GM19238 (cell line): ENCODE results near the gene PCDH15.
"Not testable (repeated sequence)": the region's sequence is repeated elsewhere in the genome, so short reads cannot be mapped to it uniquely, and the experiment has no call there.

Source experiments
- DNase-seq: peaks from one replicate; pipeline ENCODE4 v3.0.0; 2011; ENCODE audit warnings: low spot score; ENCODE audit not compliant: insufficient read length

Gene PCDH15

DNA sequence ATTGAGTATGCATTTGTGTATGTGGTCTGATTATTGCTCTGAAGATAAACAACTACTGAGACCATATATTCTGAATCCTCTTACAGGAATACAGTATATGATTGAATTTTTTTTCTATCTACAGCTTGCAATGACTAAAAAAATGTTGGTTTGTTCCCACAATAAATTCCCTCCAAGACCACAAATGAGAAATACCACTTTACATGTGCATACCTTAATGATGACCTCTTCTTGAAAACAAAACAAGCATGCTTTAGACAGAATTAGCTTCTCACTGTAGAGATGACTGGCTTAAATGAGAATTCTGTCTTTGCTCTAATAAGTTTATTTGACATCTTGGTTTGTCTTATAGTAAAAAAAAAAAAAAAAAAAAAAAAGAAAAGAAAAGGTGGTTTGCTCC is 241.5 kb downstream of the PCDH15 start:
- DNase-seq, result no peak

DNA sequence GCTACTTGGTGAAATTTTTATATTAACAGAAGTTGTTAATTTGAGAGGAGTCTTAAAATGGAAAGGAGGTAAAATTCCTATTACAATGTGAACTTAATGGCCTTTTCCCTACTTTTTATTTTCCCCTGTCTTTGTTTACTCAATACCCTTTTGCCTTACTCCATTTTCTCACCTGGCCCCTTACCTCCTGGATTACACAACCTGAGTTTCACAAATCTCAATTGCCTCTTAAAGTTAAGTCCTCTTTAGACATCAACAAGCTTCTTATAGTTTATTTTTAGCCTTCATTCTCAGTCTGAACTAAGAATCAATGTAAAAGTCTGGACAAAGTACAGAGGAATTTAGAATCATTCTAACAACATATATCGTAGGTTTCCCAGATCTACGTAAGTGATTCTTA is 247.0 kb downstream of the PCDH15 start:
- no peak for DNase-seq

GRCh38 chr10:54550016-54550415 is 251.0 kb downstream of the PCDH15 start:
- DNase-seq, result no peak

- DNase-seq, result no peak
Measured at GRCh38 chr10:54531296-54531695, 269.7 kb downstream of the PCDH15 start.

DNA sequence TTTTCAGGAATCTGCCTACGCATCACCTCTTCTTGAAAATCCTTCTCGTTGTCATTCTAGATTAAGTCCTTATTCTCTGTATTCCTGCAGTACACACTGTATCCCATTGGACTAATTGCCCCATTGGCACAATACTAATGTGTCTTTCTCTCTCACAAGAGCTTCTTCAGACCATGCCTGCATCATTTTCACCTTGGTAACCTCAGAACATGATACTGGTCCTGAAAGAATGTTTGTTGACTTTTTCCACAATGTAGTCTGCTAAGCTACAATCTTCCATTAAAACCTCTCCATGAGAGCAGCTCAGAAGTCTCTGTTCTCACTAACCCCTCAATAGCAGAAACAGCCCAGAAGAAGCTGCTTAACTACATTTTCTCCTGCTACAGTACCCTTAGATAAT is 270.7 kb downstream of the PCDH15 start:
- DNase-seq, result no peak

DNA sequence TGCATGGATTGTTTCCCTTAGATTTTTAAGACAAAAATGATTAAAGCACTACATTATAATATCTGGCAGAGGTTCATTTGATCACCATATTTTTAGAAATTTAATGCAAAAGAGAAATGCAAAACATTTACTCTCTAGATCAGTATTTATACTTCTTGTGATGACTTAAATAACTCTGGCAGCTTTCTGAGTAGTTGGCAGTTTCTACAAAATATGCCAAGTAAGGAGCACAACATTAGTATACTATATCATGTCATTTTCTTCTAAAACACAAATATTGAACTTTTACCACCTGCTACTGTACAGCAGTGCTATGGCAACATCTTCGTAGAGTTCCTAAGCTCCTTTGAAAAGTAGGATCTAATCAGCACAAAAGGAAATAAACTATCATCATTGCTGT is 275.2 kb downstream of the PCDH15 start:
- DNase-seq, result no peak

DNA sequence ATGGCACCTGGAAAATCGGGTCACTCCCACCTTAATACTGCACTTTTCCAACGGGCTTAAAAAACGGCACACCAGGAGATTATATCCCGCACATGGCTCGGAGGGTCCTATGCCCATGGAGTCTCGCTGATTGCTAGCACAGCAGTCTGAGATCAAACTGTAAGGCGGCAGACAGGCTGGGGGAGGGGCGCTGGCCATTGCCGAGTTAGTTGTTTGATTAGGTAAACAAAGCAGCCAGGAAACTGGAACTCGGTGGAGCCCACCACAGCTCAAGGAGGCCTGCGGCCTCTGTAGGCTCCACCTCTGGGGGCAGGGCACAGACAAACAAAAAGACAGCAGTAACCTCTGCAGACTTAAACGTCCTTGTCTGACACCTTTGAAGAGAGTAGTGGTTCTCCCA is 285.8 kb downstream of the PCDH15 start:
- not testable (repeated sequence) for DNase-seq

DNA sequence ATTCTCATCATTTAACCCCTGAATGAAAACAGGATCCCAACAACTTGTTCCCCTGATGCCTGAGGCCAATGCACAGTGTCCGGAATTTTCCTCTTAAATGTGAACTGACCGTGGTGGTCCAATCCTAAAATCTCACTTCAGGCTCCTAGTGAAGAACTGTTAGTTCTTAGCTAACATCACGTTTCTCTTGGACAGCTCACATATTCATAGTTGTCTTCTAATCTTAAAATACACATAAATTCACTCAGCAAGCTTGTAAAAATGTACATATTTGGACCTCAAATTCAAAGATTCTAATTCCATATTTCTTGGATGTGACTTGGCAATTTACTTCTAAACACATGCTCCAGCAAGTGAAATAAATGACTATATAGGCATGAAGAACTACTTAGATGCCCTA is 297.2 kb downstream of the PCDH15 start:
- DNase-seq, result no peak

GRCh38 chr10:54501929-54502328 is 299.1 kb downstream of the PCDH15 start:
- DNase-seq, result no peak

GRCh38 chr10:54496852-54497251 is 304.2 kb downstream of the PCDH15 start:
- no peak for DNase-seq

DNA sequence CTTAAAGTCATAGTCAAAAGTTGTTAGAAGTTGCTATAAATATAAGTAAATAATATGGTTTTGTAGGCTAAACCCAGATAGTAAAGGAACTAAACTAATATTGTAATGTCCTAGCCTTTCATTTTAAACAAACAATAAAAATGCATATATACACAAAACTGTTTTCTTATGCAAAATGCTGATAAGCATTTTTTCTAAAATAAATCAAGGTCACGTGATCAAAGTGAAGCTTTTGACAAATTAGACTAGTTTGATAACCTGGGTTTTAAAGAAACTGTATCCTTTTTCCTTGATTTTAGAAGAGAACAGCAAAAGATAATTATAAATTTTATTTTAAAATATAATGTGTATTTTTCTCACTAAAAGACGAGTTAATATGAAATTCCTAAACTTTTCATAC is 313.3 kb downstream of the PCDH15 start:
- DNase-seq, result no peak

DNA sequence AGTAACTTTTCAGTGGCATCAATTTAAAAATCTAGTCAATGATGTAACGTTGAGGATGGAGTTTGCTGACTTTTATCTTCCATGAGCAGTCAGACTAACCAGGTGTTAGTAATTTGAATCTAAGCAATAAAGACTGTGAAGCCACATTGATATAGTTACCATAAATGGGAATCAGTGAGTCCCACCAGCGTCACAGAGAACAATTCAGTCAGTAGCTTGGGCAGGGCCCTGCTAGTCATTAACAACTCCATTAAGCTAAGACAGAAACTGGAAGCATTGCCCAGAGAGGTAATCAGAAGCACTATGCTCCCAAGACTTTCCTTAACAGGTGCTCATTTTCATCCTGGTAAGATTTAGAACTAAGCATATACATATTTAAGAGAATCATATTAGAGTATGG is 315.1 kb downstream of the PCDH15 start:
- no peak for DNase-seq

- no peak for DNase-seq
Measured at GRCh38 chr10:54484186-54484585, 316.8 kb downstream of the PCDH15 start.

DNA sequence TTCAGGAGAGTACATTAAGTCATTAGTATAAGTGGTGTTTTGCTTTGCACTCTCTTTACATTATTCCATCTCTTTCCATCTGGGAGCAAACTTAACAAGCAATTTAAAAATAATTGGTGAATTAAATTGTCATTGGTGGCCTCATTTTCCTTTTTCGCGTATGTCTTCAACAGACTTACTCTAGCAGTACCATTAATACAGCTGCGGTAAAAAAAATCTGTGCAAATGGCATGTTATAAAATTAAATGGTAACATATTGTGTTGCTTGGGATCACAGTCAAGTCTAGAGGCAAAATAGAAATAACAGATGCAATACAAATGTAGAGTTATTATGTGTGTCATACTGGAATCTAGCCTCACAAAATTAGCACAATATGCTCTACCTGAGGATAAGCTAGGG is 322.4 kb downstream of the PCDH15 start:
- DNase-seq, result no peak

DNA sequence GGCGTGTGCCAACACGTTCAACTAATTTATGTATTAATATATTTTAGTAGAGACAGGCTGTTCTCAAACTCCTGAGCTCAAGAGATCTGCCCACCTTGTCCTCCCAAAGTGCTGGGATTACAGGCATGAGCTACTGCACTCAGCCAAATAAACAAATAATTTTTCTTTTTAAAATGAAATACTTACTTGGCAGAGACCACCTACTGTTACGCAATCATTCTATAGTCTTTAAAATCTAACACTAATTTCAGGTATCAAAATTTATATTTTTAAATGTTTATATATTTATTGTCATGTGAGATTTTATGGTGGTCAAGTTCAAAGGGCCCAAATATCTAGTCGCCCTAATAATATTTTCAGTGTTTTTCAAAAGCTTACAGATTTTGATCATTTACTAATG is 323.3 kb downstream of the PCDH15 start:
- no peak for DNase-seq

DNA sequence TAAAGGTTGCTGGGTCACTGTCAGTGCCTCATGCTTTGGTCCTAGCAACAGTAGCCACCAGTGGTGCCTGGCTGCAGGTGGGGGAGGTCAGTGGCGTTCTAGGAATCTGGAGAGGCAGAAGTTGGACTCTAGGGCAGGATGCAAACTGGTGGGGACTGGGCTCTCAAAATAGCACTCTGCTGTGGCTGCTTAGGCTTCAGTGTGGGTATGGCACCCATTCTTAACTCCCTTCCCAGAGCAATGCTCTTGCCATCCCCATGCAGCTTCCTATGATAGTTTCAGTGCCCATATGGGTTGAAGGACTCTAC is 330.8 kb downstream of the PCDH15 start:
- no peak for DNase-seq

- DNase-seq, result no peak
Measured at GRCh38 chr10:54469587-54470323, 331.3 kb downstream of the PCDH15 start.

DNA sequence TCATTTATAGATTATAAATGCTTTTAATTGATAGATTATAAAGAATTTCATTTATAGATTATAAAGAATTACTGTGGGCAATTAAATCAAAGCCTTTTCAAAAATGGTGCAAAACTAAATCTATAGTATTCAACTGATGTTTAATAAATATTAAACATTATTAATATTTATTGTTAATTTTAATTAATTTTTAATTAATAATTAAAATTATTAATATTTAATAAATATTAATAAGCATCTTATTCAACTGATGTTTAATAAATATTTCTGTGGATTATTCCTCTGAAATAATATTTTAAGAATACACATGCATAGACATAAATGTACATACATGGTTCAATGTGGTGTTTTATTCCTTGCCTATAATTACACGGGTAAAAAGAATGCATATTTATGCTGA is 346.8 kb downstream of the PCDH15 start:
- DNase-seq, result no peak

DNA sequence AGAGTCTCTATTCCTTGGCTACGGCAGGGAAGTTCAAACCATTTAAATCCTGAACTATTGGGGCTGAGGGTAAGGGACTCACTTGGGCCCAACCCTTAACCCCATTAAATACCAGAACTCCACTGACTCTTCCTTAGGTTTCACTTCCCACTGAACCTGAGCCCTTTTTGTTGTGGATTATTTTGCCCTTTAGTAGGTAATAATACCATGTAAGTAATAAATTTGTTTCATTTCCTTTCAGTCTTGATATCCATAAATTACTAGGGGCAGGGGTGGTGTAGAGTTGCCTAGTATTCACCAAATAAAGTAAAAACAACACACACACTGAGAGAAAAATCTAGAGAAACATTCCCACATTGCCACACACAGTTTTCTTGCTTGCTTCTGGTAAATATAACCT is 352.0 kb downstream of the PCDH15 start:
- no peak for DNase-seq

- no peak for DNase-seq
Measured at GRCh38 chr10:54444170-54444569, 356.9 kb downstream of the PCDH15 start.

GRCh38 chr10:54441275-54441674 is 359.8 kb downstream of the PCDH15 start:
- DNase-seq, result no peak

GRCh38 chr10:54434782-54435181 is 366.2 kb downstream of the PCDH15 start:
- DNase-seq, result no peak

- DNase-seq, result no peak
Measured at GRCh38 chr10:54415483-54415882, 385.5 kb downstream of the PCDH15 start.

GRCh38 chr10:54402576-54402975 is 398.5 kb downstream of the PCDH15 start:
- DNase-seq, result no peak
